ENCODE results near the gene C20orf173. TPM values are rescaled to one million over a fixed set of nuclear protein-coding genes. Genes with fewer than 3 reads are reported as not detected.

C20orf173 gene
- total RNA-seq, 1 donor from 2014 or later = not detected

DNA sequence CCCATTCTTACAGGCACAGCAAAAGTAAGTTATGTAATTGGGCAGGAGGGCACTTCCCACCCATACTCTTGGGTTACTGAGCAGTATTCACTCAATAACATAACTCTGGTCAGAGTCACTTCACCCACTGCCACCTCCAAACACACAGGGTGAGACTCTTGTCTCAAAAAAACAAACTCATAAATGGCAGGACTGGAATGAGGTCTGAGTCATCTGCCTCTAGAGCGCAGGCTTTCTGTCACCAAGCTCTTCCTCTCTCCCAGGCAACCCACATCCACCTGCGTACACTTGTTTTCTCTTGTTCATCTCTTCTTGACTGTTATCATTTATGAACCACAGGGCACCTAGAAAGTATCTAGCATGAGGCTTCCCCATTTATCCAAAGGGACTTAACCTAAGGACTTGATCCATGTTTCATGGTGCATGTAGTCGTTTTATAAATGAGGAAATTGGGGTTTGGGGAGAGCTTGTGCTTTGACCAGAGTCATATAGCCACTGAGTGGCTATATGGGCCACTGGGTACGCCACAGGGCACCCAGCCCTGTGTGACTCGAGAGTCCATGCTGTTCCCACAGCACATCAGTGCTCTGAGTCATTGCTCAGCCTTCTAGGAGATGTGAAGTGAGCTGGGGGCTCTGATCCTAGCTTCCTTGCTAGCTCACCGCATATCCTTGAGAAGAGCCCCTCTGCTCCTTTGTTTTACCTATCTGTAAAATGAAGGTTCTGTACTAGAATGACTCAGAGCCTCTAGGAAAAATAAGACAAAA lies 22.4 kb downstream of the C20orf173 start:
- Mint-ChIP-seq H3K27me3 (ENCODE audit: low read depth) (no peaks in the 10 kb centered on the region), H3K9me3 (ENCODE audit: low read depth) (no peaks in the 10 kb centered on the region), H3K36me3 (ENCODE audit: low read depth) (peaks cover 46% of the 10 kb centered on the region), H3K4me1 (ENCODE audit: low read depth) (peaks cover 15% of the 10 kb centered on the region), H3K4me3 (ENCODE audit: unreplicated experiment) (no peak overlapping the region), H3K27ac (ENCODE audit: unreplicated experiment) (no peak overlapping the region)
- TF ChIP-seq, protein P1, sequence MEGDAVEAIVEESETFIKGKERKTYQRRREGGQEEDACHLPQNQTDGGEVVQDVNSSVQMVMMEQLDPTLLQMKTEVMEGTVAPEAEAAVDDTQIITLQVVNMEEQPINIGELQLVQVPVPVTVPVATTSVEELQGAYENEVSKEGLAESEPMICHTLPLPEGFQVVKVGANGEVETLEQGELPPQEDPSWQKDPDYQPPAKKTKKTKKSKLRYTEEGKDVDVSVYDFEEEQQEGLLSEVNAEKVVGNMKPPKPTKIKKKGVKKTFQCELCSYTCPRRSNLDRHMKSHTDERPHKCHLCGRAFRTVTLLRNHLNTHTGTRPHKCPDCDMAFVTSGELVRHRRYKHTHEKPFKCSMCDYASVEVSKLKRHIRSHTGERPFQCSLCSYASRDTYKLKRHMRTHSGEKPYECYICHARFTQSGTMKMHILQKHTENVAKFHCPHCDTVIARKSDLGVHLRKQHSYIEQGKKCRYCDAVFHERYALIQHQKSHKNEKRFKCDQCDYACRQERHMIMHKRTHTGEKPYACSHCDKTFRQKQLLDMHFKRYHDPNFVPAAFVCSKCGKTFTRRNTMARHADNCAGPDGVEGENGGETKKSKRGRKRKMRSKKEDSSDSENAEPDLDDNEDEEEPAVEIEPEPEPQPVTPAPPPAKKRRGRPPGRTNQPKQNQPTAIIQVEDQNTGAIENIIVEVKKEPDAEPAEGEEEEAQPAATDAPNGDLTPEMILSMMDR (IDR thresholded peaks at IDR 0.05) = no peak
- no peak for DNase-seq (ENCODE audit: low spot score)

- peaks cover 15% of the 10 kb centered on the region for H3K4me1 Mint-ChIP-seq (ENCODE audit: low read depth)
- H3K9me3 Mint-ChIP-seq (ENCODE audit: low read depth) = no peaks in the 10 kb centered on the region
- no peaks in the 10 kb centered on the region for H3K27me3 Mint-ChIP-seq (ENCODE audit: low read depth)
- TF ChIP-seq, protein P1 (IDR thresholded peaks at IDR 0.05) = no peak
- DNase-seq (ENCODE audit: low spot score) = no peak
- H3K27ac Mint-ChIP-seq (ENCODE audit: unreplicated experiment) = no peak overlapping the region
- H3K4me3 Mint-ChIP-seq (ENCODE audit: unreplicated experiment) = no peak overlapping the region
- H3K36me3 Mint-ChIP-seq (ENCODE audit: low read depth) = peaks cover 45% of the 10 kb centered on the region
Measured at GRCh38 chr20:35506179-35506578, 23.3 kb downstream of the C20orf173 start.

- H3K9me3 Mint-ChIP-seq (ENCODE audit: low read depth) = no peaks in the 10 kb centered on the region
- peaks cover 51% of the 10 kb centered on the region for H3K36me3 Mint-ChIP-seq (ENCODE audit: low read depth)
- H3K4me1 Mint-ChIP-seq (ENCODE audit: low read depth) = peaks cover 15% of the 10 kb centered on the region
- no peak overlapping the region for H3K4me3 Mint-ChIP-seq (ENCODE audit: unreplicated experiment)
- H3K27me3 Mint-ChIP-seq (ENCODE audit: low read depth) = no peaks in the 10 kb centered on the region
- TF ChIP-seq, protein P1 (IDR thresholded peaks at IDR 0.05) = no peak
- no peak overlapping the region for H3K27ac Mint-ChIP-seq (ENCODE audit: unreplicated experiment)
- no peak for DNase-seq (ENCODE audit: low spot score)
Measured at GRCh38 chr20:35504751-35505150, 24.7 kb downstream of the C20orf173 start.

- Mint-ChIP-seq H3K4me3 (ENCODE audit: unreplicated experiment) (no peak overlapping the region), H3K9me3 (ENCODE audit: low read depth) (no peaks in the 10 kb centered on the region), H3K4me1 (ENCODE audit: low read depth) (peaks cover 15% of the 10 kb centered on the region), H3K27ac (ENCODE audit: unreplicated experiment) (no peak overlapping the region), H3K27me3 (ENCODE audit: low read depth) (no peaks in the 10 kb centered on the region), H3K36me3 (ENCODE audit: low read depth) (peaks cover 52% of the 10 kb centered on the region)
- TF ChIP-seq, protein P1 (IDR thresholded peaks at IDR 0.05) = no peak
- DNase-seq (ENCODE audit: low spot score) = no peak
Measured at GRCh38 chr20:35503841-35504561, 25.5 kb downstream of the C20orf173 start.

DNA sequence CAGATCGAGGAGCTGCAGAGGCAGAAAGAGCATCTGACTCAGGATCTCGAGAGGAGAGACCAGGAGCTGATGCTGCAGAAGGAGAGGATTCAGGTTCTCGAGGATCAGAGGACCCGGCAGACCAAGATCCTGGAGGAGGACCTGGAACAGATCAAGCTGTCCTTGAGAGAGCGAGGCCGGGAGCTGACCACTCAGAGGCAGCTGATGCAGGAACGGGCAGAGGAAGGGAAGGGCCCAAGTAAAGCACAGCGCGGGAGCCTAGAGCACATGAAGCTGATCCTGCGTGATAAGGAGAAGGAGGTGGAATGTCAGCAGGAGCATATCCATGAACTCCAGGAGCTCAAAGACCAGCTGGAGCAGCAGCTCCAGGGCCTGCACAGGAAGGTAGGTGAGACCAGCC lies 26.2 kb downstream of the C20orf173 start:
- TF ChIP-seq, protein P1 (IDR thresholded peaks at IDR 0.05) = no peak
- no peaks in the 10 kb centered on the region for H3K27me3 Mint-ChIP-seq (ENCODE audit: low read depth)
- peaks cover 53% of the 10 kb centered on the region for H3K36me3 Mint-ChIP-seq (ENCODE audit: low read depth)
- no peak overlapping the region for H3K4me3 Mint-ChIP-seq (ENCODE audit: unreplicated experiment)
- H3K27ac Mint-ChIP-seq (ENCODE audit: unreplicated experiment) = no peak overlapping the region
- H3K9me3 Mint-ChIP-seq (ENCODE audit: low read depth) = no peaks in the 10 kb centered on the region
- peaks cover 15% of the 10 kb centered on the region for H3K4me1 Mint-ChIP-seq (ENCODE audit: low read depth)
- DNase-seq (ENCODE audit: low spot score) = no peak
